ENCODE data around the gene AURKAIP1.

- no peak for TF ChIP-seq CTCF (IDR thresholded peaks at IDR 0.05; ENCODE audit: insufficient read depth, low read length)
- TF ChIP-seq POLR2AphosphoS5 (IDR thresholded peaks at IDR 0.05; ENCODE audit: low read depth), result no peak
- TF ChIP-seq REST (IDR thresholded peaks at IDR 0.05; ENCODE audit: insufficient replicate concordance, low read depth), result no peak
- no peak for TF ChIP-seq GABPA (IDR thresholded peaks at IDR 0.05; ENCODE audit: low read depth)
- no peak for TF ChIP-seq SPI1 (IDR thresholded peaks at IDR 0.05; ENCODE audit: borderline replicate concordance, low read depth)
Observed at GRCh38 chr1:1364266-1364665, 10.7 kb downstream of the AURKAIP1 start.

Data from HL-60 (cell line).